Kidney capillary endothelial cell (primary cell): ENCODE results near the gene NANOS2.

ENCODE experiments used
- DNase-seq: peaks from one replicate; pipeline ENCODE4 v3.0.0-alpha.2; 2018; ENCODE audit warnings: low spot score

Gene NANOS2

DNA sequence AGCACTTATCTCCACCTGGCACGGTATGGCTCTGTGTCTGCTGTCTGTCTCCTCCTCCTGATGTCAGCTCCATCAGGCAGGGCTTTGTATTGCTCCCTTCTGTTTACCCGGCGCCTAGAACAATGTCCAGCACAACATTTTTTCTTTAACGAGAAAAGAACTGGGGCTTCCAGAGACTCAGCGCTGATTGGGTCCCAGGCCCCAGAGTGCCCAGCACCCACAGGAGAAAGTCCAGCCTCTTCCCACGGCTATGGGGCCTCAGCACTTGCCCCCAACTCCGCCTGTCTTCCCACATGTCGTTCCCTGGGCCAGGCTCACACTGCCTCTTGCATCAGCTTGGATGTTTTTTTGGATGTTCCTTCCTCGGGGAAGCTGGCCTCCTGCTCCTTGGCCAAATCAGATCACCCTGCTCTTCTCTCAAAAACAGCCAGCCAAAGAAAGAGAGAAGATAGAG lies 19.0 kb downstream of the NANOS2 start:
- DNase-seq, result no peak

DNA sequence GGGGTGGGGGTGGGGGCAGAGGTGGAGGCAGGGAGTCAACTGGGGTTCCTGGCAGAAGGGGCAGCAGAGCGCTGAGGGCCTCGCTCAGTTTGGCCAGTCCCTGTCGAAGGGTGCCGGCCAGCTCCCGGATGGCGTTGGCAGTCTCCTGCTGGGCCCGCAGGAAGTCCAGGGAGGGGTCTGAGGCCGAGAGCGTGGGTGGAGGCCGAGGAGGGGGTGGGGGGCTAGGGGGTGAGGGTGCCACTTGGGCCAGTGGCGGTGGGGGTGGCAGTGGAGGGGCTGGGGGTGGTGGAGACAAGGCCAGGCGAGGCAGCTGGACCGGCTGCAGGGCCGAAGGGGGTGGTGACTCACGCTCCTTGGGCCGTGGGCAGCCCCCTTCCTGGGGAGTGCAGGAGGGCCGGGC lies 23.7 kb downstream of the NANOS2 start:
- DNase-seq, result no peak

DNA sequence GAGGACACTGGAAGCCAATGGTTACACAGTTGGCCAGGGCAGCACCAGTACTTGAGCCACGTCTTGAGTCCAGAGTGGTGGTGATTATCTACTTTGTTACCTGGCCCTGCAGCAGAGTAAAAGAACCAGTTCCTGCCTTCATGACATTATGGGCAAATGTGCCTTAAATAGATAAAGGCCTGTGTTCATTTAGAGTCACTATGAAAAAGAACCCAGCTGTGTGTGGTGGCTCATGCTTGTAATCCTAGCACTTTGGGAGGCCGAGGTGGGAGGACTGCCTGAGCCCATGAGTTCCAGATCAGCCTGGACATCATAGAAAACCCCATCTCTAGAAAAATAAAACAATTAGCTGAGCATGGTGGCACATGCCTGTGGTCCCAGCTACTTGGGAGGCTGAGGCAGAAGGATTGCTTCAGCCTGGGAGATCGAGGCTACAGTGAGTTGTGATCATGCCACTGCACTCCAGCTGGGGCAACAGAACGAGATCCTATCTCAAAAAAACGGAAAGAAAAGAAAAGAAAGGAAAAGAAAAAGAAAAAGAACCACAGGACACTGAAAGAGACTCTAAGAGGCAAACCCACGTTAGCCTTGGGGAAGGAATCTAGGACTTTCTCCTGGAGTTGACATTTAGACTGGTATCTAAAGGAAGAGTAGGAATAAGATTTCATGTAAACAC lies 25.2 kb downstream of the NANOS2 start:
- no peak for DNase-seq

DNA sequence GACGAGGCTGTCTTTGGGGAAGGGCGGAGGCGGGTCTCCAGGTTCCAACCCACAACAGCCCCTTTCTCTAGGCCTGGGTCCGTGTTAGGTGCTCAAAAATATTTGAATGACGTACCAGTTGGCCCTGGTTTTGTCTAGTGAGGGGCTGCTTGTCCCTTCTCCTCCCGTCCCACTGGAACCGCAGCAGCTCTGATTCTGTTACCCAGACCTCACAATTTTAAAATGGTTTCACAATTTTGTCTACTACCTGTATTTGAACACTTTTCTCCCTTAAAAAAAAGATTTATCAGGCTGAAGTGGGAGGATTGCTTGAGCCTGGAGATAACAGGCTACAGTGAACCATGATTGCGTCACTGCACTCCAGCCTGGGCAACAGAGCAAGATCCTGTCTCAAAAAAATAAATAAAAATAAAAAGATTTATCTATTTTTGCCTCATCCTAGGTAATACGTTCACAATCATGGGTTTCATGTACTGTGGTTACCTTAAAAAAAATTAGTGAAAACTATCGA lies 27.3 kb downstream of the NANOS2 start:
- DNase-seq, result no peak

DNA sequence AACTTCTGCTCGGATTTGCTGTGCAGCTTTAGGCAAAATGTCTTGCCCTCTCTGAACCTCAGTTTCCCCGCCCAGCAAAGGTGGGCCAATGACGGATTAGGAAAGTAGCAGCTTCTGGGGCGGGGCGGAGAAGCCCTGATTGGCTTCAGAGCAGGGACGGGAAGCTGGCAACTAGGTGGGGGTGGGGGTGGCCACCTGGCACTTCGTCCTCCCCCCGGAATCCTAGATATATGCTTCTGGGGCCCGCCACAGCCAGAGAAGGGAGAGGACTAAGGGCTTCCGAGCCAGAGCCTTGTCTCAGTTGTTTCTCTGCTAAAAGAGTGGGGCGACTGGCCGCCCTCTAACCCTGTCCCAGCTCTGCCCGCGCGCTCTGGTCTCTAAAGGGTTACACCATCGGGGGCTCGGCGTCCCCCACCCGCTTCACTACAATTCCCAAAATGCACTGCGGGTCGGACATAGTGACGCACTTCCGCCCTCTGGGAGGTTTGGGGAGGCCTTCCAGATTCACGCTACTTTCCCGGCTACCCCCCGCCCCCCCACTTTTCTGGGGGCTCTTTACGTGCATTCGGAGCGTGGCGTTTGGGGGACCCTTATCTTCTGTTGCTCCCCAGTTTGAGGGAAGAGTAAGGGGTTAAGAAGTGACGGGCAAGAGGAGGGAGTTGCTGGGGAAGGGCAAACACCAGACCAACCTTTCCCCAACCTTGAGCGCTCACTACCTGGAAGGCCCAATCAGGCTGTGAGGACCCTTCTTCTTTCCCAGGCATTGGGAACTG lies 28.0 kb downstream of the NANOS2 start:
- DNase-seq, result peak; percentile 86

DNA sequence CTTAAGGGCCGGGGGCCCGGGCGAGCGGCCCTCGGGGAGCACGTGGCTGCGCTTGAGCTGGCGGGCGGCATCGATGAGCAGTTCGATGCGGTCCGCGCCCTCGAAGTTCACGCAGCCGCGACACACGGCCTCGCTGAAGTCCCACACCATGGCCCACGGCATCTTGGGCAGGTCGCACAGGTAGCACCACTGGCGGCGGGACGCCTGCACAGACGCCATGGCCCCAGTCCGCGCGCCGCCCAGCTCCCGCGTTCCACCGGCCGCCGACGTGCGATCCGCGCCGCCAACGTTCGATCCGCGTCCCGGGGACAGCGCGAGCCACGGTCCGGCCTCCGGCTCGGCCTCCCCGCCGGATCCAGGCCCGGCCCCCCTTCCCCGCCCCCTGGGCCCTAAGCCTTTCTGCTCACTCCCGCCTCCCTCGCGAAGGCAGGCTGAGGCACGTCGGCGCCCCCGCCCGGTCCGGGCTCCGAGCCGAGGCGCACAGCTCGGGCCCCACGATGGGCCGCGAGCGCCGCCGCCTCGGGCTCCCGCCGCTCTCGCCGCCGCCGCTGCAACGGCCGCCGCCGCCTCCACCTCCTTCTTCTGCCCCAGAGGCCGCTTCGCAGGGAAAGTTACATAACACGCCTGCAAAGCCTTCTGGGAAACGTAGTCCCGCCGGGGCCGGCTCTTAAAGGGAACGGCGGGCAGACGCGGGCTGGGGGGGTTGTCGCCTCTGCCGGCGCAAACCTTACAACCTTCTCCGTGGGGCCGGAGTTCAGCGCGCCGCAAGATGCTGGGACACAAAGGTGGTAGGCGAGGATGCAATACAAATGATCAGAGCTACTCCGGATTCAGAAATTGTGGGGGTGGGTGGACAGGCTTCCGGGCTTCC lies 28.8 kb downstream of the NANOS2 start, which contains the start of gene IRF2BP1:
TSS of gene IRF2BP1 (minus strand) at position 586 of the 871 bp plus-strand sequence. CDS start at position 219, 367 bp downstream.
- DNase-seq, result peak; percentile 77

DNA sequence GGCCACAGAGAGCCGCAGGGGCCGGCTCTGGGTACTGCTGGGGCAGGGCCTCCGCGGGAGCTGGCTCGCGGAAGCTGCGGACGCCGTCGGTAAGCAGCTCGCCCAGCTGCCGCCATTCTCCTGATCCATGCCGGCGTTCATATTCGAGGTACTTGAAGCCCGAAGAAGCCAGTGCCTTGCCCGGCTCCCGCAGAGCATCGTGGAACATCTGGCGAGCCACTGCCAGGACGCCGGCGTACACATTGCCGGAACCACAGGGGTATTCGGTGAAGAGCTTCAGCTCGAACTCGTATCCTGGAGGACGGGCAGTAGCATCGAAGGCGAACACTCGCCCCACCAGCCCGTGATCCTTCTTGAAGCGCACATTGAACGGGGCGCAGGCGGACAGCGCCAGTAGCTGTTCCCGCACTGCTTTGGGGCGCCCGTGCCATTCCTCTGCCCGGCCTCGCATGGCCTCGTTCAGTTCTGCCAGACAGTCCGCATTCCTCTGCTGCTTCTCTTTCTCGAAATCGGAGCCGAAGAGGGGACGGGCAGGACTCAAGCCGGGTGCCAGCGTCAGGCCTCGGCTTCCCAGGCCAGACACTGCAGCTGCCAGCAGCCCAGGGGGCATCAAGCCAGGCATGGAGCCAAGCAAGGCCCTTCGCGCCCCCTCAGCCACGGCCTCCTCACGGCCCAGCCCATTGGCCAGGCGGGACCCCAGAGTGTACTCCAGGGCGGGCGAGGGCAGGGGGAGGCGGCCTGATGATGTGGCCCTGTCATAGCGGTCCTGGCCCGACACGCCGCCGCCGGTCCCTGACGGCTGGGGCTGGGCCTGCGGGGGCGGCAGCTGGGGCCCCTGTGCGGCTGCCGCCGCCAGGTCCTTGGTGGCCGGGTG lies 29.7 kb downstream of the NANOS2 start:
- no peak for DNase-seq

DNA sequence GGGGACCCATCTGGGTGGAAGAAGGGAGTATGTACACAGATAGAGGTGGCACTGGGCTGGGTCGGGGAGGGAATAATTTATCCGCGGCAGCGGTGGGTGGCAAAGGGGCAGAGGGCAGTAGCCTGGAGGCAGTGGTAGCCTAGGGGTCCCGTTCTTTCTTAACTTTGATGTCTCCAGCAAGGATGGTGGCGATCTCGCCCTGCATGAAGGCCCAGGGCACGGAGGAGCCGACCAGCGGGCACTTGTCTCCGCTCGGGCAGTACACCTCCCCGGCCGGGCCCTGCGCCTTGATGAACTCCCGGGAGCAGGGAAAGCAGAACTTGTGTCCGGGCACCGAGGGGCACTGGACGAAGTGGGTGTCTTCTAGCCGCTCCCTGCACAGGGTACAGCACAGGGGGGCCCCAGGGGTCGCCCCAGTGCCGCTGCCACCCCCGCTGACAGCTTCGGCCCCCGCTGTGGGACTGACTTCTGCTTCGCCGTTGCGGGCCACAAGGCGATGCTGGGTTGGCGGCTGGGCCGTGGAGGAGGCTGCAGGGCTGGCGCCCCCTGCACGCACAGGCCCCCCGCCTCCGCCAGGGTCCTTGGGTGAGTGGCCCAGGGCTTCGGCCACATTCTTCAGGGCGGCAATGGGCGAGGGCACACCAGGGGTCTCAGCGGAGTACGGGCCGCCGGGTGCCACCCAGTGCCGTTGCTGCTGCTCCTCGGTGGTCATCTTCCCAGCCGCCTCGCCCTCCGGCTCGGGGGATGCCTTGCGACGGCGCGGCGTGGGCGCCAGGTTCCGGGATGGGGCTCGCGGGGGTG lies 30.5 kb downstream of the NANOS2 start:
- no peak for DNase-seq

DNA sequence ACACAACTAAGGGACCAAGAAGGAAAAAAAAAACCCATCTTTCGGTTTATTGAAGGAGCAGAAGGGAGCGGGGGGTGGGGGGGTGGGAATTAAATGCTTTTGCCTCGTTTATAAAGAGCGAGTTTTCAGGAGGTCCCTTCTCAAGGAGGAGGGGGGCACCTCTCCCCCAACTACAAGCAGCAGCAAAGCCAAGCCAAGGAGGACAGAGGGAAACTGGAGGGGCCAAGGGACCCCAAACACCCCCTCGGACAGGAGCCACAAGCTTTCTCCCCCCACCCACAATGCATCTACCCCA lies 31.0 kb downstream of the NANOS2 start:
- DNase-seq, result no peak

DNA sequence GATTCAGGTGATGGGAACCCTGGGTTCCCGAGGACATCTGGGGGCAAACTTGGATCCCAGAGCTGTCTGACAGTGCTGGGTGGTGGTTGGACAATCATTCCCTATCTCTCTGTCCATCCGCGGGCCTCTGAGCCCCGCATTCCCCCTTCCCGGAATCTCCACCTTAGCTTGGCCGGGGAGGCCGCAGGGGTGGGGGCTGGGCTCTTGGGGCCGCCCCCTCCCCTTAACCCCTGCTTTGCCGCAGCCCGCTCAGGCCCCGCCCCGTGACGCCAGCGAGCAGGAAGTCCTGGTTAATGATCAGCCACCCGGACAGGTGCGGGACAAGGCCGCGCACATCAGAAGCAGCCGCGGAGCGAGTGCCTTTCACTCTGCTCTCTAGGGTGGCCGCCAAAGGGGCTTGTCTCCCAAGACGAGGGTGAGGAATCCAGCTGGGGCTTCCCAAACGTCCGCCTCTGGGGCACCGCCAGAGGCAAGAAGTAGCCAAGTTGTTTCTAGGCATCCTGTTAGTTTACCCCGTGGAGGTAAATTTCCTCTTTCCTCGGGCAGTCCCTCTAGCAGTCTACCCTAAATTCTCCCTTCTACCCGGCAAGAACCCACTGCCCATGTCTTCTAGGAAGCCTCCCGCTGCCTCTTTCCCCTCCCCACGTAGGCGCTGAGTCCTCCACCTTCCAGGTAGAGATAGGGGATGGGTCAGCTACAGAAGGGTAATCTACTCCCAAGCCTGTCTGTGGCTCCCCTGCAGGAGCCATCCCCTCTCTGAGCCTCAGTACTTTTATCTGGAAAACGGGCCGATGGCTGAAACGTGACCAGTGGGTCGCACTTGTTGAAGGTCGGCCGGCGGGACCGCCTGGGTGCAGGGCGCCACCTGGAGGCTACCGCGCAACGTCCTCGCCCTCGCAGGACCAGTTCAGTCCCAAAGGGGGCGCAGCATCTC lies 31.7 kb downstream of the NANOS2 start:
- peak; percentile 78 for DNase-seq

DNA sequence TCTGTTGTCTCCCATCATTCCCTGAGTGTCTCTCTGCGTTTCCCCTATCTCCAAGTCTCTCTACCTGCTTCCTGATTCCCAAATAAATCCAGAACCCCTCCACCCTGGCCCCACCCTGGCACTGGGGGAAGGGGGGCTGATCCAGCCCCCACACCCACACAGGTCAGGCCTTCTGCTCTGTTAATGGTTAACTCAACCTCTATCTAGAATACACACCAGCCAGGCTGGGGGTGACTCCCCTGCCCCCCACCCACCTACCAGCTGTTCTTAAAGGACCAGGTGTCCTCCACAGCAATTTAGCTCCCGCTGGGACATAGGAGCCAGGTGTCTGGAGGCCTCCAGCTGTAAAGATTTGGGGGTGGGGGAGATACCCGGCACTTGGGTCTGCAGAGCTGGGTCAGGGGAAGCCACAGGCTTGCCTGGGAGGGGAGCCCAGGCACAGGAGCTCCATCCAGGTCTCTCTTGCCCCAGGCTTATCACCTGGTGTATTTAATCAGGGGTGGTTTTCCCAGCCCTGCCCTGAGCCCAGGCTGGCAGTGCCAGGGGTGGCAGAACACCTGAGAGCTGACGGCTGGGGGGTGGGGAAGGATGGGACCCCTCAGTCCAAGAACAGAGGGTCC lies 32.6 kb downstream of the NANOS2 start:
- DNase-seq, result no peak

DNA sequence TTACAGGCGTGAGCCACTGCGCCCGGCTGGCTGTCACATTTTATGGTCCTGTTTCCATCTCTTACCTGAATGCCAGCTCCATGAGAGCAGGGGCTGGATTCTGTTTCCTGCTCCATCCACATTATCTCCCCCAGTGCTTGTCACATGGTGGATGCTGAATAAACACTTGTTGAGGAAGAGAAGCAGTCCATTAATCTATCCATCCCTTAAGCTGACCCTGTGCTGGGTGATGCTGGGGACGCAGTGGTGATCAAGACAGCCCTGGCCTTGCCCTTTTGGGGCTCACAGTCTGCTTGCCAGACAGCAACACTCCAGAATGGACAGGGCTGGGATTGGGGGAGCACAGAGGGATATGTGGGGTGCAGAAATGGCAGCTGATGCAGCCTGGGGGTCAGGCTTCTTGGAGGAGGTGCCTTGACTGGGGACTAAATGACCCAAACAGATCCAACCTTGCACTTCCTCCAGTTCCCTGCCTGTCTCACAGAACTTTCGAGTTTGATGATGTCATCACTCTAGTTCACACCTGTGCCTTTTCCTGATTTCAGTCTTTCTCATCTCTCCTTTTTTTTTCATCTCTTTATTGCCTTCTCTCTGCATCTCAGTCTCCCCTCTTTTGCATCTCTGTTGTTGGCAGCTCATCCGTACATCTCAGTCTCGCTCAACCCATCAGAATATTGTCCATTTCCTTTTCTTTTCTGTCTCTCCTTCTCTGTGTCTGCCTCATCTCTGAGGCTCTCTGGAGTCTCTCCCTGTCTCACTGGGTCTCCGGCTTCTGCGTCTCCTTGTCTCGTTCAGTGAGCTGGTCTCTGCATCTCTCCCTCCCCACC lies 33.3 kb downstream of the NANOS2 start:
- DNase-seq, result no peak

DNA sequence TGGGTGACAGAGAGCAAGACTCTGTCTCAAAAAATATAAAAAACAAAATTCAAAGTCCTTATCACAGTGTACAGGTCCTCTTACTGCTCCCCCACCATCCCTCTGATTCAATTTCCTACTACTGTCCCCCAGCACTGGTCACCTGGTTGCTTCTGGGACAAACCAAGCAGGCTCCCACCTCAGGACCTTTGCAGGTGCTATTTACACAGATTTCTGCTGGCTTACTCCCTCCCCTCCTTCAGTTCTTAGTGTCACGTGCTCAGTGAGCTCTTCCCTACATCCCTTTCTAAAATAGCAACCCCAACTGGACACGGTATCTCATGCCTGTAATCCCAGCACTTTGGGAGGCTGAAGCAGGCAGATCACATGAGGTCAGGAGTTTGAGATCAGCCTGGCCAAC lies 34.6 kb downstream of the NANOS2 start:
- no peak for DNase-seq

DNA sequence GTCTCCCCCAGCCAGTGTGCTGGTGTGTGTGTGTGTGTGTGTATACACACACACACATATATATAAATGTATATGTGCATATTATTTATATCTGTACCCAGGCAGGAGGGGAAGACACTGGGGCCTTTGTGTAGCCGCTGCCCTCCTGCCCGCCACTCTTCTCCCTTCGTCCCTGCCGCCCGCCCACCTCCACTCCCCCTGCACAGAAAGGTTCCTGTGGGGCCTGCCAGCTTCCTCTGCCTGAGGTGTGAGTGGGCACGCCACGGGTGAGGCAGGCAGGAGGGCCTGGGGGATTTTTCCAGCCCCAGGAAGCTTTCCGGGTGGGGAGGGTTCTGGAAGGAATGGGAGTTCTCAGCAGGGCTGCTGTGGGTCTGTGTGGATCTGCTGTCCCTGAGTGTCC lies 35.5 kb downstream of the NANOS2 start:
- no peak for DNase-seq

DNA sequence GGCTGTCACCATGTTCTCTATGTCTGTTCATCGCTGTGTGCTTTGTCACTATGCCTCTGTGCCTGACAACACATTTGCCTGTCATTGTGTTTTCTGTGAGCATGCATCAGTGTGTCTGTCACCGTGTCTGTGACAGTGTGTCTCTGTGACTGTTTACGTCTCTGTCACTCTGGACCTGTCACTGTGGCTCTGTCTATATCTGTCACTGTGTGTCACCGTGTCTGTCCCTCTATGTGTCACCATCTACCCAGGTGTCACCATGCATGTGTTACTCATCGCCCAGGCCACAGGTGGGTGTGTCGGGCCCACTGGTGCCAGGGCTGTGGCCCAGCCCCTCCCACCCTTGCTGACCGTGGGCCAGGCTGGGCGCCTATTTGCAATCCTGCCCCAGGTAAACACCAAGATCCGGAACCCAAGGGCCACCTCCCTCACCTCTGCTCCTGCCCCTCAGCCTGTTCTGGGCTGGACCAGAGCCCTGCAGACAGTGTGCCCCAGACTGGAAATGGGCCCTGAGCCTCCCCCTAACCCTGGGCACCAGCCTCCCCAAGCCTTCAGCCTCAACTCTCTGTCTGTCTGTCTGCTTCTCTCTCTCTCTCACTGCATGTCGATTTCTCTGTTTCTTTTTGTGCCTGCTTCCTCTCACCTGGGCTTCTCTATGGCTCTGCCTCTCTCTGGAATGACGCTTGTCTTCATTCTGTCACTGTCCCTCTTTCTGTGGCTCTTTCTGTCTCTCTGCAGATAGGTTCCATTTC lies 36.4 kb downstream of the NANOS2 start:
- DNase-seq, result no peak

DNA sequence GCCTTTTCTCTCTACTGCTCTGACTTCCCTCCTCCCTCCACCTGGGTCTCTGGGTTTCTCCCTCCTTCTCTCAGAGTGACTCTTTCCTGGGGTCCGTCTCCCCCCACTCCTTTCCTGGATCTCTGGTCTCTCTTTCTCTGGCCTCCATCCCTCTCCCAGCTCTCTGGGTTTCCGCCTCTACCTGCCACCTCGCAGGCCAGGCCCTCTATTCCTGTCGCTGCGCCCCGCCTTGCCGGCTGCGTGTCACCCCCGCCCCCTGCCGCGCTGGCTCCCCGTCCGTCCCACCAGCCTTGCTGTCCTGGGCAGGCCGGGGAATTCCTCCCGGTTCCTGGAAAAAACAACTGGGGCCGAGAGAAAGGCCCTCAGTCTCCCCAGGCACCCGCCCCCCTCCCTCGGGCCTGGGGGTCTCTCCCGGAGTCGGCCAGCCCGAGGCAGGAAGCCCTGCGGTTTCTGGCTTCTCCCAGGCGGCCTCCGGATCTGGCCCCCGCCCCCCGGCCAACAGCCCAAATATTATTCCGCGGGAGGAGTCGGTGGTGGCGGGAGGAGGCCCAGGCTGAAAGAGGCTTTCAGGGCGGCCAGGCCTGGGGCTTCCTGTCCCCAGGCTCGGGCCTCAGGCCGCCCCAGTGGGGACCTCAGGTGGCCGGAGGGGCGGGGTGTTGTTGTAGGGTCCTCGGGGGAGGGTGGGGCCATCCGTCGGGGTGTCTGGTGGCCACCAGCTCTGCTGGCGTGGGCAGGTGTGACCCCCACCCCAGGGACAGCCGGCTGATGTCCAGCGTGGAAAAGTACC lies 38.0 kb downstream of the NANOS2 start:
- DNase-seq, result no peak

DNA sequence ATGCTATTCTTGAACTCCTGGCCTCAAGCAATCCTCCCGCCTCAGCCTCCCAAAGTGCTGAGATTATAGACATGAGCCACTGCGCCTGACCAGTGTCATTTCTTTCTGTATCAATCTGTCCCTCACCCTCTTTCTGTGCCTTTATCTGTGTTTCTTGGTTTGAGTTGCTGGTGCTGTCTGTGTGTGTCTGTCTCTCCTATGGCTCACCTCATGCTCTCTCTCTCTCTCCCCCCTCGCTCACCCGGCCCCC lies 38.5 kb downstream of the NANOS2 start:
- DNase-seq, result no peak
